HepG2 (cell line): ENCODE measurements around the gene OSCP1. TPM values are rescaled to one million over a fixed set of nuclear protein-coding genes. Genes with fewer than 3 reads are reported as not detected.

Source experiments
- ARHGAP35 ChIP-seq: sonication (generic); formaldehyde crosslinking; IDR thresholded peaks from 2 replicates; pipeline ENCODE4 v1.9.0; 2022; ENCODE audit warnings: mild to moderate bottlenecking, inconsistent platforms, moderate library complexity, missing genetic modification reagents, borderline replicate concordance
- PRDM15 ChIP-seq: sonication (generic); formaldehyde crosslinking; IDR thresholded peaks from 2 replicates; pipeline ENCODE4 v1.4.0; 2020; ENCODE audit warnings: missing genetic modification reagents
- REL ChIP-seq: sonication (generic); formaldehyde crosslinking; conservative IDR thresholded peaks from 2 replicates; pipeline ENCODE4 v1.8.0; 2022; ENCODE audit warnings: mild to moderate bottlenecking, missing genetic modification reagents, moderate library complexity
- SMAD3 ChIP-seq: sonication (generic); formaldehyde crosslinking; IDR thresholded peaks from 2 replicates; pipeline ENCODE4 v1.4.0; 2020; ENCODE audit warnings: missing genetic modification reagents
- ZNF407 ChIP-seq: sonication (generic); formaldehyde crosslinking; IDR thresholded peaks from one replicate; pipeline ENCODE4 v1.5.1; 2020; ENCODE audit warnings: mild to moderate bottlenecking, missing genetic modification reagents; ENCODE audit errors: not compliant biosample characterization
- ZNF607 ChIP-seq: sonication (generic); formaldehyde crosslinking; IDR thresholded peaks from 2 replicates; pipeline ENCODE4 v1.5.1; 2020; ENCODE audit warnings: missing genetic modification reagents, mild to moderate bottlenecking, borderline replicate concordance
- ZSCAN20 ChIP-seq: sonication (generic); formaldehyde crosslinking; IDR thresholded peaks from 2 replicates; pipeline ENCODE4 v1.4.0; 2020; ENCODE audit warnings: missing genetic modification reagents, mild to moderate bottlenecking, borderline replicate concordance
- polyA plus RNA-seq, 8 experiments: library from polyadenylated mRNA; depleted of rRNA in 3 of 8; stranded (reverse) in 7 of 8; unstranded in 1 of 8; fragments of >200 nt; fragmentation: Illumina TruSeq in 4 of 8; extraction: Trizol in 4 of 8; gene quantifications; 2 replicates each; pipeline versions ENCODE4 v1.2.1 to v1.2.3, GENCODE V29; 2011 to 2016; ENCODE audit warnings: low read depth in 4 of 8, missing spikeins in 1 of 8, mixed read lengths in 1 of 8; ENCODE audit not compliant: insufficient read depth in 1 of 8
- total RNA-seq, 5 experiments: library from RNA; depleted of rRNA; stranded (reverse); fragments of >200 nt; fragmentation: Illumina TruSeq; extraction: Trizol; gene quantifications; 2 replicates each; pipeline ENCODE4 v1.2.3, GENCODE V29; 2016; ENCODE audit warnings: low read depth in 1 of 5
- TF ChIP-seq, protein P1 (sequence below): sonication (generic); formaldehyde crosslinking; IDR thresholded peaks from 2 replicates; pipeline ENCODE4 v1.4.0; 2020; ENCODE audit warnings: missing genetic modification reagents, borderline replicate concordance
- TF ChIP-seq, protein P2 (sequence below): sonication (generic); formaldehyde crosslinking; IDR thresholded peaks from 2 replicates; pipeline ENCODE4 v1.5.1; 2020; ENCODE audit warnings: mild to moderate bottlenecking, missing genetic modification reagents

Gene OSCP1
- total and polyA plus RNA-seq, 2 of the 13 experiments (the other 11 are each of a cell fraction or from before 2014, with no cell fraction given), result 0.60 to 0.84 TPM

- TF ChIP-seq ZNF407 (CRISPR knock-in tag), result peak; percentile 29
- peak; percentile 65; the same call in 1 of the 2 replicates for TF ChIP-seq ZSCAN20
- TF ChIP-seq PRDM15 (CRISPR knock-in tag), result peak; percentile 31; the same call in 1 of the 2 replicates
- peak; percentile 83 for TF ChIP-seq ZNF607 (CRISPR knock-in tag)
- 0 out of 2 replicates have a peak, but pooled peaks have one; percentile 30 for TF ChIP-seq SMAD3 (CRISPR knock-in tag)
- peak; percentile 70; the same call in 1 of the 2 replicates for TF ChIP-seq ARHGAP35
- peak; percentile 69; the same call in 1 of the 2 replicates for TF ChIP-seq REL (CRISPR knock-in tag)
- TF ChIP-seq, protein P1, sequence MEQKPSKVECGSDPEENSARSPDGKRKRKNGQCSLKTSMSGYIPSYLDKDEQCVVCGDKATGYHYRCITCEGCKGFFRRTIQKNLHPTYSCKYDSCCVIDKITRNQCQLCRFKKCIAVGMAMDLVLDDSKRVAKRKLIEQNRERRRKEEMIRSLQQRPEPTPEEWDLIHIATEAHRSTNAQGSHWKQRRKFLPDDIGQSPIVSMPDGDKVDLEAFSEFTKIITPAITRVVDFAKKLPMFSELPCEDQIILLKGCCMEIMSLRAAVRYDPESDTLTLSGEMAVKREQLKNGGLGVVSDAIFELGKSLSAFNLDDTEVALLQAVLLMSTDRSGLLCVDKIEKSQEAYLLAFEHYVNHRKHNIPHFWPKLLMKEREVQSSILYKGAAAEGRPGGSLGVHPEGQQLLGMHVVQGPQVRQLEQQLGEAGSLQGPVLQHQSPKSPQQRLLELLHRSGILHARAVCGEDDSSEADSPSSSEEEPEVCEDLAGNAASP (CRISPR knock-in tag), result no peak
- TF ChIP-seq, protein P2, sequence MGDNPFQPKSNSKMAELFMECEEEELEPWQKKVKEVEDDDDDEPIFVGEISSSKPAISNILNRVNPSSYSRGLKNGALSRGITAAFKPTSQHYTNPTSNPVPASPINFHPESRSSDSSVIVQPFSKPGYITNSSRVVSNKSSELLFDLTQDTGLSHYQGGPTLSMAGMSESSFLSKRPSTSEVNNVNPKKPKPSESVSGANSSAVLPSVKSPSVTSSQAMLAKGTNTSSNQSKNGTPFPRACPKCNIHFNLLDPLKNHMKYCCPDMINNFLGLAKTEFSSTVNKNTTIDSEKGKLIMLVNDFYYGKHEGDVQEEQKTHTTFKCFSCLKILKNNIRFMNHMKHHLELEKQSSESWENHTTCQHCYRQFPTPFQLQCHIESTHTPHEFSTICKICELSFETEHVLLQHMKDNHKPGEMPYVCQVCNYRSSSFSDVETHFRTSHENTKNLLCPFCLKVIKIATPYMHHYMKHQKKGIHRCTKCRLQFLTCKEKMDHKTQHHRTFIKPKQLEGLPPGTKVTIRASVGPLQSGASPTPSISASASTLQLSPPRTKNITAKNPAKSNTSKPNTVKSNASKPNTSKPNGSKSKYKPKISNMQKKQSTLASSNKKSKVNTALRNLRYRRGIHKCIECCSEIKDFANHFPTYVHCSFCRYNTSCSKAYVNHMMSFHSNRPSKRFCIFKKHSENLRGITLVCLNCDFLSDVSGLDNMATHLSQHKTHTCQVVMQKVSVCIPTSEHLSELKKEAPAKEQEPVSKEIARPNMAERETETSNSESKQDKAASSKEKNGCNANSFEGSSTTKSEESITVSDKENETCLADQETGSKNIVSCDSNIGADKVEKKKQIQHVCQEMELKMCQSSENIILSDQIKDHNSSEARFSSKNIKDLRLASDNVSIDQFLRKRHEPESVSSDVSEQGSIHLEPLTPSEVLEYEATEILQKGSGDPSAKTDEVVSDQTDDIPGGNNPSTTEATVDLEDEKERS (CRISPR knock-in tag), result peak; percentile 67; the same call in 1 of the 2 replicates
Measured at GRCh38 chr1:36450270-36450918, at the start of gene OSCP1 (continued).
